Stimulated activated naive CD8-positive, alpha-beta T cell treated with anti-CD3 and anti-CD28 coated beads, Interleukin-15, Interleukin-2, amounts not matched to agents 100 ng/mL and 50 ng/mL, for 24 hours (primary cell): Measurements from ENCODE around the gene NAXD.

Experiments
- H3K27ac Mint-ChIP-seq: one replicate; pipeline ENCODE4 v1.8.0; 2021; ENCODE audit warnings: mild to moderate bottlenecking, mixed read lengths
- H3K27me3 Mint-ChIP-seq: one replicate; pipeline ENCODE4 v1.8.0; 2021; ENCODE audit warnings: mixed read lengths
- H3K36me3 Mint-ChIP-seq: one replicate; pipeline ENCODE4 v1.8.0; 2021; ENCODE audit warnings: low read depth, mixed read lengths
- H3K4me1 Mint-ChIP-seq: one replicate; pipeline ENCODE4 v1.8.0; 2021; ENCODE audit warnings: low read depth, mixed read lengths
- H3K4me3 Mint-ChIP-seq: one replicate; pipeline ENCODE4 v1.8.0; 2021; ENCODE audit warnings: mild to moderate bottlenecking, mixed read lengths
- H3K9me3 Mint-ChIP-seq: one replicate; pipeline ENCODE4 v1.8.0; 2021; ENCODE audit warnings: mixed read lengths

Gene NAXD

GRCh38 chr13:110642291-110642981 lies 27.1 kb downstream of the NAXD start:
- no peaks in the 10 kb centered on the region for H3K27me3 Mint-ChIP-seq
- H3K27ac Mint-ChIP-seq, result no peak overlapping the region
- H3K36me3 Mint-ChIP-seq, result peaks cover 53% of the 10 kb centered on the region

GRCh38 chr13:110643324-110643723 lies 28.0 kb downstream of the NAXD start:
- Mint-ChIP-seq H3K4me3 (no peak overlapping the region), H3K27me3 (no peaks in the 10 kb centered on the region), H3K27ac (no peak overlapping the region), H3K36me3 (peaks cover 57% of the 10 kb centered on the region), H3K4me1 (peaks cover 4% of the 10 kb centered on the region), H3K9me3 (no peaks in the 10 kb centered on the region)

More at GRCh38 chr13:110642291-110642981, 27.1 kb downstream of the NAXD start:
- peaks cover 4% of the 10 kb centered on the region for H3K4me1 Mint-ChIP-seq
- H3K4me3 Mint-ChIP-seq, result no peak overlapping the region
- no peaks in the 10 kb centered on the region for H3K9me3 Mint-ChIP-seq

GRCh38 chr13:110643768-110644421 lies 28.6 kb downstream of the NAXD start:
- Mint-ChIP-seq H3K9me3 (no peaks in the 10 kb centered on the region), H3K36me3 (peaks cover 56% of the 10 kb centered on the region), H3K4me1 (peaks cover 4% of the 10 kb centered on the region), H3K27ac (no peak overlapping the region), H3K4me3 (no peak overlapping the region), H3K27me3 (no peaks in the 10 kb centered on the region)

GRCh38 chr13:110644892-110645521 lies 29.7 kb downstream of the NAXD start:
- Mint-ChIP-seq H3K4me1 (peaks cover 4% of the 10 kb centered on the region), H3K27me3 (no peaks in the 10 kb centered on the region), H3K4me3 (no peak overlapping the region), H3K27ac (no peak overlapping the region), H3K36me3 (peaks cover 52% of the 10 kb centered on the region), H3K9me3 (no peaks in the 10 kb centered on the region)

- peaks cover 4% of the 10 kb centered on the region for H3K4me1 Mint-ChIP-seq
Measured at GRCh38 chr13:110645750-110646149, 30.4 kb downstream of the NAXD start.

GRCh38 chr13:110646442-110647364 lies 31.4 kb downstream of the NAXD start:
- Mint-ChIP-seq H3K9me3 (no peaks in the 10 kb centered on the region), H3K27ac (peak overlapping the region; percentile 26), H3K36me3 (peaks cover 45% of the 10 kb centered on the region), H3K4me3 (no peak overlapping the region), H3K4me1 (peaks cover 6% of the 10 kb centered on the region), H3K27me3 (no peaks in the 10 kb centered on the region)

More at GRCh38 chr13:110645750-110646149, 30.4 kb downstream of the NAXD start:
- no peaks in the 10 kb centered on the region for H3K27me3 Mint-ChIP-seq
- H3K9me3 Mint-ChIP-seq, result no peaks in the 10 kb centered on the region
- H3K36me3 Mint-ChIP-seq, result peaks cover 50% of the 10 kb centered on the region
- no peak overlapping the region for H3K4me3 Mint-ChIP-seq
- no peak overlapping the region for H3K27ac Mint-ChIP-seq

GRCh38 chr13:110647365-110647737 lies 32.0 kb downstream of the NAXD start:
- Mint-ChIP-seq H3K27me3 (no peaks in the 10 kb centered on the region), H3K4me1 (peaks cover 6% of the 10 kb centered on the region), H3K9me3 (no peaks in the 10 kb centered on the region), H3K36me3 (peaks cover 45% of the 10 kb centered on the region), H3K27ac (peak overlapping the region; percentile 55), H3K4me3 (no peak overlapping the region)

GRCh38 chr13:110648146-110648819 lies 32.9 kb downstream of the NAXD start:
- H3K9me3 Mint-ChIP-seq, result no peaks in the 10 kb centered on the region
- no peak overlapping the region for H3K27ac Mint-ChIP-seq
- H3K27me3 Mint-ChIP-seq, result no peaks in the 10 kb centered on the region
- H3K4me3 Mint-ChIP-seq, result no peak overlapping the region
- H3K36me3 Mint-ChIP-seq, result peaks cover 38% of the 10 kb centered on the region
- peaks cover 9% of the 10 kb centered on the region for H3K4me1 Mint-ChIP-seq

- Mint-ChIP-seq H3K27me3 (no peaks in the 10 kb centered on the region), H3K27ac (no peak overlapping the region), H3K4me3 (no peak overlapping the region), H3K4me1 (peaks cover 14% of the 10 kb centered on the region), H3K9me3 (no peaks in the 10 kb centered on the region), H3K36me3 (peaks cover 32% of the 10 kb centered on the region)
Measured at GRCh38 chr13:110648848-110649421, 33.6 kb downstream of the NAXD start.

GRCh38 chr13:110649551-110649950 lies 34.2 kb downstream of the NAXD start:
- H3K4me1 Mint-ChIP-seq, result peaks cover 14% of the 10 kb centered on the region
- no peak overlapping the region for H3K27ac Mint-ChIP-seq

GRCh38 chr13:110650436-110650835 lies 35.1 kb downstream of the NAXD start:
- H3K27ac Mint-ChIP-seq, result no peak overlapping the region
- H3K9me3 Mint-ChIP-seq, result no peaks in the 10 kb centered on the region
- H3K27me3 Mint-ChIP-seq, result no peaks in the 10 kb centered on the region
- peaks cover 37% of the 10 kb centered on the region for H3K36me3 Mint-ChIP-seq
- H3K4me1 Mint-ChIP-seq, result peaks cover 15% of the 10 kb centered on the region
- no peak overlapping the region for H3K4me3 Mint-ChIP-seq

More at GRCh38 chr13:110649551-110649950, 34.2 kb downstream of the NAXD start:
- Mint-ChIP-seq H3K27me3 (no peaks in the 10 kb centered on the region), H3K4me3 (no peak overlapping the region), H3K36me3 (peaks cover 31% of the 10 kb centered on the region), H3K9me3 (no peaks in the 10 kb centered on the region)

- Mint-ChIP-seq H3K4me1 (peaks cover 18% of the 10 kb centered on the region), H3K27ac (no peak overlapping the region), H3K27me3 (no peaks in the 10 kb centered on the region), H3K4me3 (no peak overlapping the region), H3K36me3 (peaks cover 43% of the 10 kb centered on the region), H3K9me3 (no peaks in the 10 kb centered on the region)
Measured at GRCh38 chr13:110651271-110651670, 35.9 kb downstream of the NAXD start.

GRCh38 chr13:110651726-110652230 lies 36.4 kb downstream of the NAXD start:
- H3K9me3 Mint-ChIP-seq, result no peaks in the 10 kb centered on the region
- no peak overlapping the region for H3K4me3 Mint-ChIP-seq
- H3K27ac Mint-ChIP-seq, result no peak overlapping the region

More at GRCh38 chr13:110651726-110652230, 36.4 kb downstream of the NAXD start:
- Mint-ChIP-seq H3K4me1 (peaks cover 21% of the 10 kb centered on the region), H3K36me3 (peaks cover 45% of the 10 kb centered on the region), H3K27me3 (no peaks in the 10 kb centered on the region)
